H9 (cell line): ENCODE data around the gene RAB3C. TPM values are rescaled to one million over a fixed set of nuclear protein-coding genes. Genes with fewer than 3 reads are reported as not detected.
A peak's percentile ranks its signal among the peaks of the same experiment; 100 is the strongest.

Experiments used
- DNase-seq: peaks from one replicate; pipeline ENCODE4 v3.0.0-alpha.2; 2017
- H2AFZ ChIP-seq: one replicate; pipeline ENCODE4 v1.6.1; 2013; ENCODE audit warnings: mild to moderate bottlenecking, low read length, control low read depth, moderate library complexity
- H2AK5ac ChIP-seq: 2 replicates; pipeline ENCODE4 v1.6.1; 2013; ENCODE audit warnings: low read length, control low read depth, mixed read lengths; ENCODE audit not compliant: insufficient read length
- H2BK120ac ChIP-seq: one replicate; pipeline ENCODE4 v1.6.1; 2013; ENCODE audit warnings: low read depth, mild to moderate bottlenecking, low read length, control low read depth, inconsistent platforms; ENCODE audit not compliant: poor library complexity, severe bottlenecking
- H2BK12ac ChIP-seq: 2 replicates; pipeline ENCODE4 v1.6.1; 2013; ENCODE audit warnings: low read length, control low read depth, mixed read lengths, low read depth; ENCODE audit not compliant: insufficient read length
- H2BK15ac ChIP-seq: 2 replicates; pipeline ENCODE4 v1.6.1; 2013; ENCODE audit warnings: low read depth, low read length, control low read depth
- H2BK20ac ChIP-seq: one replicate; pipeline ENCODE4 v1.6.1; 2013; ENCODE audit warnings: low read depth, mild to moderate bottlenecking, low read length, control low read depth, inconsistent platforms; ENCODE audit not compliant: poor library complexity, severe bottlenecking
- H2BK5ac ChIP-seq: 2 replicates; pipeline ENCODE4 v1.6.1; 2013; ENCODE audit warnings: low read length, control low read depth, mixed read lengths; ENCODE audit not compliant: insufficient read length
- H3K14ac ChIP-seq: 2 replicates; pipeline ENCODE4 v1.6.1; 2013; ENCODE audit warnings: low read length, control low read depth; ENCODE audit not compliant: insufficient read depth
- H3K18ac ChIP-seq: 2 replicates; pipeline ENCODE4 v1.6.1; 2013; ENCODE audit warnings: low read depth, mild to moderate bottlenecking, mixed read lengths, low read length, control low read depth; ENCODE audit not compliant: insufficient read length
- H3K23ac ChIP-seq: 2 replicates; pipeline ENCODE4 v1.6.1; 2013; ENCODE audit warnings: low read length, control low read depth, mixed read lengths, low read depth; ENCODE audit not compliant: insufficient read length
- H3K23me2 ChIP-seq: 2 replicates; pipeline ENCODE4 v1.6.1; 2013; ENCODE audit warnings: low read depth, mild to moderate bottlenecking, mixed read lengths, low read length, control low read depth; ENCODE audit not compliant: insufficient read length, poor library complexity, severe bottlenecking
- H3K27ac ChIP-seq: 2 replicates; pipeline ENCODE4 v1.5.1; 2013; ENCODE audit warnings: low read length, control low read depth, mixed read lengths, low read depth; ENCODE audit not compliant: insufficient read length
- H3K27me3 ChIP-seq: 2 replicates; pipeline ENCODE4 v1.6.1; 2013; ENCODE audit warnings: low read length, control low read depth, inconsistent platforms; ENCODE audit not compliant: insufficient read depth
- H3K4ac ChIP-seq: 2 replicates; pipeline ENCODE4 v1.6.1; 2013; ENCODE audit warnings: low read depth, mild to moderate bottlenecking, control low read depth, inconsistent platforms, low read length, moderate library complexity
- H3K4me1 ChIP-seq: 2 replicates; pipeline ENCODE4 v1.6.1; 2013; ENCODE audit warnings: low read length, control low read depth, inconsistent platforms; ENCODE audit not compliant: insufficient read depth
- H3K4me2 ChIP-seq: 2 replicates; pipeline ENCODE4 v1.6.1; 2013; ENCODE audit warnings: low read length, control low read depth, mixed read lengths; ENCODE audit not compliant: insufficient read length, insufficient read depth
- H3K56ac ChIP-seq: 2 replicates; pipeline ENCODE4 v1.6.1; 2013; ENCODE audit warnings: low read depth, mild to moderate bottlenecking, mixed read lengths, low read length, control low read depth; ENCODE audit not compliant: insufficient read length
- H3K79me1 ChIP-seq: 2 replicates; pipeline ENCODE4 v1.6.1; 2013; ENCODE audit warnings: low read depth, mild to moderate bottlenecking, moderate library complexity, low read length, control low read depth, inconsistent platforms; ENCODE audit not compliant: insufficient read depth, poor library complexity, severe bottlenecking
- H3K79me2 ChIP-seq: 2 replicates; pipeline ENCODE4 v1.6.1; 2013; ENCODE audit warnings: low read length, control low read depth, inconsistent platforms; ENCODE audit not compliant: insufficient read depth
- H3K9ac ChIP-seq: 2 replicates; pipeline ENCODE4 v1.6.1; 2013; ENCODE audit warnings: low read length, control low read depth, mixed read lengths; ENCODE audit not compliant: insufficient read length; ENCODE audit errors: extremely low read depth
- H3K9me3 ChIP-seq: one replicate; pipeline ENCODE4 v1.6.1; 2013; ENCODE audit warnings: low read depth, low read length, inconsistent platforms; ENCODE audit not compliant: control insufficient read depth
- H3T11ph ChIP-seq: one replicate; pipeline ENCODE4 v1.6.1; 2013; ENCODE audit warnings: mild to moderate bottlenecking, low read length, control low read depth, inconsistent platforms
- H4K20me1 ChIP-seq: one replicate; pipeline ENCODE4 v1.6.1; 2013; ENCODE audit not compliant: control insufficient read depth, insufficient read length, insufficient read depth
- H4K5ac ChIP-seq: 2 replicates; pipeline ENCODE4 v1.6.1; 2013; ENCODE audit warnings: low read depth, mild to moderate bottlenecking, mixed read lengths, low read length, control low read depth; ENCODE audit not compliant: insufficient read length
- H4K8ac ChIP-seq: replicated peaks from 2 replicates; pipeline ENCODE4 v1.6.1; 2013; ENCODE audit warnings: low read length, control low read depth, mixed read lengths, low read depth; ENCODE audit not compliant: insufficient read length
- H4K91ac ChIP-seq: 2 replicates; pipeline ENCODE4 v1.6.1; 2013; ENCODE audit warnings: low read depth, mild to moderate bottlenecking, moderate library complexity, mixed read lengths, low read length, control low read depth; ENCODE audit not compliant: insufficient read length
- H3K27ac Mint-ChIP-seq, 3 experiments: 2 replicates in 2 of 3; 3 replicates in 1 of 3; pipeline ENCODE4 v1.8.0; 2020 to 2021; ENCODE audit warnings: mixed read lengths in 3 of 3, mild to moderate bottlenecking in 1 of 3, moderate library complexity in 1 of 3
- H3K27me3 Mint-ChIP-seq: 2 replicates; pipeline ENCODE4 v1.8.0; 2021; ENCODE audit warnings: low read depth, mild to moderate bottlenecking, moderate library complexity, mixed read lengths
- H3K36me3 Mint-ChIP-seq, 3 experiments: 2 replicates in 2 of 3; 3 replicates in 1 of 3; pipeline ENCODE4 v1.8.0; 2020 to 2021; ENCODE audit warnings: low read depth in 3 of 3, mixed read lengths in 3 of 3; ENCODE audit not compliant: insufficient read depth in 1 of 3
- H3K4me1 Mint-ChIP-seq, 2 experiments: 2 replicates each; pipeline ENCODE4 v1.8.0; 2020; ENCODE audit warnings: mixed read lengths in 2 of 2
- H3K4me3 Mint-ChIP-seq, 2 experiments: 2 replicates in 1 of 2; 3 replicates in 1 of 2; pipeline ENCODE4 v1.8.0; 2020 to 2021; ENCODE audit warnings: mild to moderate bottlenecking in 2 of 2, mixed read lengths in 2 of 2, moderate library complexity in 1 of 2
- H3K9me3 Mint-ChIP-seq, 2 experiments: 2 replicates in 1 of 2; 3 replicates in 1 of 2; pipeline ENCODE4 v1.8.0; 2020; ENCODE audit warnings: mild to moderate bottlenecking in 2 of 2, mixed read lengths in 2 of 2, moderate library complexity in 1 of 2
- CTCF ChIP-seq: fragments of 200-600 bp; sonication (generic); conservative IDR thresholded peaks from 3 replicates; pipeline ENCODE4 v1.8.0; 2021; ENCODE audit warnings: antibody characterized with exemption, mild to moderate bottlenecking
- WGBS: extraction: QIAGEN DNeasy Blood & Tissue Kit; methylation state at CpG from one replicate; pipeline ENCODE4 v1.1.7; 2013; ENCODE audit warnings: missing lambda C conversion rate, low lambda C conversion rate, mixed read lengths; ENCODE audit not compliant: insufficient read length; ENCODE audit errors: extremely low coverage; 5-methylcytosine and 5-hydroxymethylcytosine counted together
- total RNA-seq: library from RNA; stranded (reverse); gene quantifications from 2 replicates; pipeline ENCODE4 v1.2.1, GENCODE V29; 2021

The RAB3C gene
- total RNA-seq, 1 experiment from 2014 or later, result 16.3 TPM

DNA sequence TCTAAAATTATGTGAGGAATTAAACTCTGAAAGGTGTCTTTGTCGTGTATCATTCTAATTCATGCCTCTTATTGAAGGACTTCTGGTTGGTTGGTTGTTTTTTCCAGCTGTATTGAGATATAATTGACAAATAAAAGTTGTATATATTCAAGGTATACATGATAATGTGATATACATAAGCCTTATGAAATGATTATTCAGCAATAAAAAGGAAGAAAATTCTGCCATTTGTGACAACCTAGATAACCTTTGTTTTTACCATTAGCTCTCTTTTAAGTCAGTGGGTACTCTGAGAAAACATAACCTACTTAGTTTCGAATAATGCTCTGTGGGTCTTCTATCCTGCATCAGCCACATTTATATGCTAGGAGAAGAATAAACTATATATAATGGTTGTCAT lies 89.6 kb downstream of the RAB3C start:
- H3K4me1 Mint-ChIP-seq, result 0 out of 4 replicates have a peak, but pooled peaks cover 0 to 3% of the 10 kb centered on the region in 2 experiments
- Histone ChIP-seq H3K4me2 (no peak overlapping the region), H2AFZ (no peak overlapping the region), H3K4me1 (no peaks in the 10 kb centered on the region; the same call in 1 of the 2 replicates), H4K8ac (no peak overlapping the region), H3K9me3 (no peaks in the 10 kb centered on the region), H3K79me1 (no peaks in the 10 kb centered on the region), H3K18ac (no peak overlapping the region), H3T11ph (no peak overlapping the region), H3K56ac (no peak overlapping the region), H2BK120ac (no peak overlapping the region), H3K23ac (no peak overlapping the region), H2BK15ac (no peak overlapping the region), H2BK5ac (no peak overlapping the region), H3K27ac (no peak overlapping the region), H3K4ac (no peak overlapping the region), H3K27me3 (no peaks in the 10 kb centered on the region), H3K23me2 (no peaks in the 10 kb centered on the region), H4K20me1 (no peaks in the 10 kb centered on the region), H2BK20ac (no peak overlapping the region), H3K79me2 (no peaks in the 10 kb centered on the region), H4K5ac (no peak overlapping the region), H2AK5ac (no peak overlapping the region), H3K9ac (no peak overlapping the region), H3K14ac (no peak overlapping the region), H4K91ac (no peak overlapping the region), H2BK12ac (no peak overlapping the region)
- TF ChIP-seq CTCF, result no peak
- H3K27me3 Mint-ChIP-seq, result no peaks in the 10 kb centered on the region
- H3K4me3 Mint-ChIP-seq, result no peak overlapping the region
- H3K36me3 Mint-ChIP-seq, result no peaks in the 10 kb centered on the region; a peak in 1 of 7 replicates
- H3K9me3 Mint-ChIP-seq, result no peaks in the 10 kb centered on the region
- no peak for DNase-seq
- WGBS, result no CpG with 5 or more reads among the region's 2 CpGs
- H3K27ac Mint-ChIP-seq, result 0 out of 7 replicates have a peak overlapping the region, but pooled peaks of 1 of the 3 experiments have one; percentile 42
